Loucy (cell line): ENCODE results near the gene KLK10.

Experiments used
- EZH2phosphoT487 ChIP-seq: fragments of 200-600 bp; IDR thresholded peaks from 2 replicates; pipeline ENCODE4 v1.6.1; 2018; ENCODE audit warnings: antibody characterized with exemption, mild to moderate bottlenecking, moderate library complexity, borderline replicate concordance
- TF ChIP-seq, protein P1 (sequence below): fragments of 200-600 bp; sonication (generic); conservative IDR thresholded peaks from 2 replicates; pipeline ENCODE4 v1.5.1; 2014; ENCODE audit warnings: mild to moderate bottlenecking, antibody characterized with exemption, low read length

DNA sequence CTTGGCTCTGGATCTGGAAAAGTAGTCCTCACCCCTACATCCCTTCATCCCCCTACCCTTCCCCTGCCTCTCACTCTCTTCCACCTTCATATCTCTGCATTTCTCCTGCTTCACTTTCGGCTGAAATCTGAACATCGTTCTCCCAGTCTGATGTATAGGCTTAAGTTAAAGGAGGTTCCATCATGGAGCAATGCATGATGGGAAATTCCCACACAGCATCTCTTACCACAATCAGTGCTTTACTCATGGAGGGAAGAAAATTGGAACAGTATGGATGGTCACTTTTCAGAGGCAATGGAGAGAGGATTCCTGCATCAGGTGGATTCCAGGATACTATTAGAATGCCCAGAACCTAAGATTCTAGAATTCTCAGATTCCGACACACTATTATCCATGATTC lies 12.0 kb downstream of the KLK10 start:
- TF ChIP-seq, protein P1, sequence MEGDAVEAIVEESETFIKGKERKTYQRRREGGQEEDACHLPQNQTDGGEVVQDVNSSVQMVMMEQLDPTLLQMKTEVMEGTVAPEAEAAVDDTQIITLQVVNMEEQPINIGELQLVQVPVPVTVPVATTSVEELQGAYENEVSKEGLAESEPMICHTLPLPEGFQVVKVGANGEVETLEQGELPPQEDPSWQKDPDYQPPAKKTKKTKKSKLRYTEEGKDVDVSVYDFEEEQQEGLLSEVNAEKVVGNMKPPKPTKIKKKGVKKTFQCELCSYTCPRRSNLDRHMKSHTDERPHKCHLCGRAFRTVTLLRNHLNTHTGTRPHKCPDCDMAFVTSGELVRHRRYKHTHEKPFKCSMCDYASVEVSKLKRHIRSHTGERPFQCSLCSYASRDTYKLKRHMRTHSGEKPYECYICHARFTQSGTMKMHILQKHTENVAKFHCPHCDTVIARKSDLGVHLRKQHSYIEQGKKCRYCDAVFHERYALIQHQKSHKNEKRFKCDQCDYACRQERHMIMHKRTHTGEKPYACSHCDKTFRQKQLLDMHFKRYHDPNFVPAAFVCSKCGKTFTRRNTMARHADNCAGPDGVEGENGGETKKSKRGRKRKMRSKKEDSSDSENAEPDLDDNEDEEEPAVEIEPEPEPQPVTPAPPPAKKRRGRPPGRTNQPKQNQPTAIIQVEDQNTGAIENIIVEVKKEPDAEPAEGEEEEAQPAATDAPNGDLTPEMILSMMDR, result no peak
- TF ChIP-seq EZH2phosphoT487, result no peak
